Measurements from ENCODE around the gene UBE4B. TPM values are rescaled to one million over a fixed set of nuclear protein-coding genes. Genes with fewer than 3 reads are reported as not detected.
"Not testable (repeated sequence)": the region's sequence is repeated elsewhere in the genome, so short reads cannot be mapped to it uniquely, and the experiment has no call there.

UBE4B gene
- total RNA-seq, result 74.3 TPM
- long read RNA-seq, full-length matches to known transcripts, result 1 of 45 reads
- long read RNA-seq, partial matches to known transcripts, result 35 of 45 reads
- long read RNA-seq, other reads (novel, unspliced or antisense), result 9 of 45 reads

- DNase-seq, result peak; percentile 99
- intact Hi-C loops (cut with DNase I), result loop anchor here (5.0 kb wide), 1 partner anchor 85 kb away; no protein-coding TSS in a partner anchor
- peak; percentile 99 for ATAC-seq (ENCODE audit: poor library complexity)
These were observed at the start of gene UBE4B for GRCh38 chr1:10032590-10033358. Gene UBE4B (plus strand): TSS chr1:10032958. CDS start chr1:10033671, 713 bp downstream.

- DNase-seq, result no peak
- ATAC-seq (ENCODE audit: poor library complexity), result no peak
- intact Hi-C loops (cut with DNase I), result no loop called here
These were observed 48.5 kb upstream of the UBE4B start for GRCh38 chr1:9984253-9984652.

- intact Hi-C loops (cut with DNase I), result no loop called here
- ATAC-seq (ENCODE audit: poor library complexity), result no peak
- no peak for DNase-seq
These were observed 47.8 kb upstream of the UBE4B start for GRCh38 chr1:9985001-9985400.

GRCh38 chr1:9989773-9990172 lies 43.0 kb upstream of the UBE4B start:
- DNase-seq, result no peak
- intact Hi-C loops (cut with DNase I), result no loop called here
- no peak for ATAC-seq (ENCODE audit: poor library complexity)

- intact Hi-C loops (cut with DNase I), result no loop called here
- DNase-seq (no peak), ATAC-seq (ENCODE audit: poor library complexity) (peak; percentile 63)
These were observed 41.8 kb upstream of the UBE4B start for GRCh38 chr1:9990944-9991343.

GRCh38 chr1:9992910-9993309 lies 39.8 kb upstream of the UBE4B start:
- DNase-seq (no peak), ATAC-seq (ENCODE audit: poor library complexity) (peak; percentile 43)
- intact Hi-C loops (cut with DNase I), result no loop called here

GRCh38 chr1:9993561-9994075 lies 39.1 kb upstream of the UBE4B start:
- DNase-seq (no peak), ATAC-seq (ENCODE audit: poor library complexity) (no peak)
- intact Hi-C loops (cut with DNase I), result no loop called here

- DNase-seq (peak; percentile 67), ATAC-seq (ENCODE audit: poor library complexity) (peak; percentile 66)
- intact Hi-C loops (cut with DNase I), result no loop called here
These were observed 35.9 kb upstream of the UBE4B start, which contains the start of gene RBP7 for GRCh38 chr1:9996624-9997582. Gene RBP7 (plus strand): TSS chr1:9997228. CDS start chr1:9997259, 31 bp downstream.

- no peak for ATAC-seq (ENCODE audit: poor library complexity)
- intact Hi-C loops (cut with DNase I), result no loop called here
- DNase-seq, result no peak
These were observed 31.6 kb upstream of the UBE4B start for GRCh38 chr1:10001016-10001665.

GRCh38 chr1:10005248-10005647 lies 27.5 kb upstream of the UBE4B start:
- intact Hi-C loops (cut with DNase I); DNase-seq; ATAC-seq (ENCODE audit: poor library complexity): not testable (repeated sequence)

GRCh38 chr1:10007169-10007568 lies 25.6 kb upstream of the UBE4B start:
- intact Hi-C loops (cut with DNase I), result no loop called here
- no peak for DNase-seq
- no peak for ATAC-seq (ENCODE audit: poor library complexity)

GRCh38 chr1:10014016-10014415 lies 18.7 kb upstream of the UBE4B start:
- intact Hi-C loops (cut with DNase I), result no loop called here
- DNase-seq (no peak), ATAC-seq (ENCODE audit: poor library complexity) (no peak)

- intact Hi-C loops (cut with DNase I), result no loop called here
- DNase-seq (no peak), ATAC-seq (ENCODE audit: poor library complexity) (no peak)
These were observed 13.2 kb upstream of the UBE4B start for GRCh38 chr1:10019561-10019960.

GRCh38 chr1:10020086-10020485 lies 12.7 kb upstream of the UBE4B start:
- ATAC-seq (ENCODE audit: poor library complexity) (no peak), DNase-seq (no peak)
- intact Hi-C loops (cut with DNase I), result no loop called here

GRCh38 chr1:10020678-10021077 lies 12.1 kb upstream of the UBE4B start:
- ATAC-seq (ENCODE audit: poor library complexity); DNase-seq; intact Hi-C loops (cut with DNase I): not testable (repeated sequence)

- DNase-seq; intact Hi-C loops (cut with DNase I); ATAC-seq (ENCODE audit: poor library complexity): not testable (repeated sequence)
These were observed 10.8 kb upstream of the UBE4B start for GRCh38 chr1:10021992-10022391.

- intact Hi-C loops (cut with DNase I), result no loop called here
- DNase-seq (no peak), ATAC-seq (ENCODE audit: poor library complexity) (no peak)
These were observed 10.1 kb upstream of the UBE4B start for GRCh38 chr1:10022656-10023055.

GRCh38 chr1:10025354-10025753 lies 7.4 kb upstream of the UBE4B start:
- ATAC-seq (ENCODE audit: poor library complexity) (no peak), DNase-seq (no peak)
- intact Hi-C loops (cut with DNase I), result no loop called here

GRCh38 chr1:10027027-10027426 lies 5.7 kb upstream of the UBE4B start:
- DNase-seq (no peak), ATAC-seq (ENCODE audit: poor library complexity) (no peak)
- intact Hi-C loops (cut with DNase I), result no loop called here

Measured in Right ventricle myocardium superior (tissue), 1 donor.